ENCODE measurements around the gene VGF. TPM values are rescaled to one million over a fixed set of nuclear protein-coding genes. Genes with fewer than 3 reads are reported as not detected.
A peak's percentile ranks its signal among the peaks of the same experiment; 100 is the strongest.

The VGF gene
- polyA plus RNA-seq, 4 donors, result 0.32 to 0.49 TPM; not detected in 2

DNA sequence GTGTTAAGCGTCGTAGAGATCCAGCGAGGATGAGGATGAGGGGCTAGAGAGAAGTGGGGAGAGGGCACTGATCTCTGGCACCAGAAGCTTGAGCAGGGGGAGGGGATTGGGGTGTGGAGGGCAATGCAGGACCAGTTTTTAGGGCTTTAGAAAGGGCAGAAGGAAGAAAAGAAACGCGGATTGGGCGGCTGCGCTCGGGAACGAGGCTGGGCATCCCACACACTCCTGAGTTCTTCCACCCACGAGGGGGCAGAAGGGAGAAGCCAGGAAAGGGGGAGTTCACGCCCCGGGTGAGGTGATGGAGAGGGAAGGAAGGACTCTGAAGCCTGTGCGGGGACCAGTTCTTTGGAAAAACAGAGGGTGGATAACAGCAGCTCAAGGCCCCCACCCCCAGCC is 6.1 kb upstream of the VGF start:
- Histone ChIP-seq H3K4me1 (ENCODE audit: control insufficient read depth in 3 of 3, insufficient read depth in 2 of 3, low read depth in 1 of 3, low read length in 2 of 3) (peaks cover 0 to 26% (median 4%) of the 10 kb centered on the region in 3 donors), H3K4me3 (ENCODE audit: low read depth in 1 of 3, low read length in 3 of 3) (no peak overlapping the region), H3K9me3 (ENCODE audit: control insufficient read depth in 2 of 2, insufficient read depth in 1 of 2, low read depth in 1 of 2, low read length in 1 of 2) (peaks cover 0 to 2% of the 10 kb centered on the region in 2 donors), H3K36me3 (ENCODE audit: control insufficient read depth in 3 of 3, insufficient read depth in 2 of 3, low read depth in 1 of 3, low read length in 3 of 3) (no peaks in the 10 kb centered on the region), H3K27ac (ENCODE audit: low read depth in 1 of 3, low read length in 2 of 3) (no peak overlapping the region), H3K27me3 (ENCODE audit: control insufficient read depth in 3 of 3, insufficient read depth in 3 of 3, low read length in 3 of 3) (peaks cover 11 to 100% (median 69%) of the 10 kb centered on the region in 3 donors)
- FAIRE-seq (no peak), DNase-seq (no peak)
- whole genome bisulfite sequencing, 3 donors, result 0 to 4% (median 2%) methylated on average over 10 to 13 of the region's 13 CpGs

DNA sequence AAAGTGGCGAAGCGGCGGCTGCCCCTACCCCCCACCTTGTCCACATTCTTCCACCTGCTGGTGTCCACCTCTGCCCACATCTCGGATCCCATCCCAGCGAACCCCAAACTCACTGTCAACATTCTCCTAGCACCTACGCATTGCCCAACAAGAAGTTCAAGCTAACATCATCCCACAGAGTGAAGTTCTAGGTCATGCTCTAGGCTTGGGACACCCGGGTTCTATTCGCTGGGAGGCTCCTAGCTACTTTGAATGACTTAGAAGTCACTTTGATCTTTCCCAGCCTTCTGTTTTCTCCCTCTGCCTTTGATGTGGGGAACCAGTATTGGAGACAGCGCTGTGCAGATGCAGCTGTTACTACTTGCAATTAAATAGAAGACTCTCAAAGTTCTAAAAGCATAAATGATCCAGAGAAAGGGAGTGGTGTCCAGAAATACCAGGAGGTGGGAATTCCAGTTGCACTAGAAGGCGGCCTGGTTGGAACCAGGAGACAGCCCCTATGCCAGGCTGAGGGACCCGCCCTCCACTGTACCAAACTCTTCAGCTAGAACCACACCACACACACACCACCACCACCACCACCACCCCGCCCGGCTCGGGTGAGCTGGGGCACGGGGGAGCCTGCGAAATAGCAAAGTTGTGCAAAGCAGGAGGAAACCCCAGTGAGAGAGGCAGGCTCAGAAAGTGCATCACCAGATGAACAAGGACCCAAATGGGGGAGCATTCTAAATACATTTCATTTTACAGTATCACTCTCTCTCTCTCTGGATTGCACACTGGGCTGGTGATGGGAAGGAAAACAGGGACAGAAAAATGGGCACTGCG is 5.5 kb upstream of the VGF start:
- Histone ChIP-seq H3K27me3 (ENCODE audit: control insufficient read depth in 3 of 3, insufficient read depth in 3 of 3, low read length in 3 of 3) (peaks cover 11 to 100% (median 68%) of the 10 kb centered on the region in 3 donors), H3K4me3 (ENCODE audit: low read depth in 1 of 3, low read length in 3 of 3) (no peak overlapping the region), H3K9me3 (ENCODE audit: control insufficient read depth in 2 of 2, insufficient read depth in 1 of 2, low read depth in 1 of 2, low read length in 1 of 2) (peaks cover 0 to 2% of the 10 kb centered on the region in 2 donors), H3K27ac (ENCODE audit: low read depth in 1 of 3, low read length in 2 of 3) (no peak overlapping the region), H3K36me3 (ENCODE audit: control insufficient read depth in 3 of 3, insufficient read depth in 2 of 3, low read depth in 1 of 3, low read length in 3 of 3) (no peaks in the 10 kb centered on the region), H3K4me1 (ENCODE audit: control insufficient read depth in 3 of 3, insufficient read depth in 2 of 3, low read depth in 1 of 3, low read length in 2 of 3) (peaks cover 1 to 30% (median 6%) of the 10 kb centered on the region in 3 donors)
- no peak for DNase-seq
- no peak for FAIRE-seq
- WGBS, 3 donors, result 4% methylated on average over 17 of the region's 17 CpGs

DNA sequence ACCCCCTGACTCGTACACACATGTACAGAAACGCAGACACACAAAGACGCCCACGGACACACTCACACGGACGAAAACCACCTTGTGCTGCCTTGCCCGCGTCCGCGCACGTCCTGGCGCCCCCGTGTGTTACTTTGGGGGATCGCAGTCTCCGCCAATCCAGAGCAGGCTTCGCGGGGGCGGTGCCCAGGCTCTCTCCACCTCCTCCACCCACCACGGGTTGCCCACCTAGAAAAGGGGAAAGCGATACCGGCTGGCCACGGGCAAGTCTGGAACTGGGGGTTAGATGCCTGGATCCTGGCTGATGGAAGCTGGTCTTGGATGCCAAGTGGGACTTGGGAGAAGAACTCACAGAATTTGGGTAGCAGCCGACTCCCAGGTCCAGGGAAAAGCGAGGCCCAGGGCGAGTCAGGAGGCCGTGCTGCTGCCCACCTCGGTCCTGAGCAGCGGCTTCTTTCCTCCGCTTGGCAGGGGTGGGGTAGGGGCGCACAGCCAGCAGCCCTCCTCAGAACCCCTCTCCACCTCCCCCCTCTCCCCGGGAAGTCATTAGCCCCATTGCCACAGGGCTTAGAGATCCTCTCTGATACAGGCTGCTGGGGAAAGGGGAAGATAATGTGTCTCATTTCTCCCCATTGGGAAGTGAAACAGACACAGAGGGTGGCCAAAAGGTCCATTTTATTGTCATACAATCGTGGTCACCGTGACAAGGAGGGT is 4.6 kb upstream of the VGF start:
- peaks cover 2 to 36% (median 9%) of the 10 kb centered on the region in 3 donors for H3K4me1 ChIP-seq (ENCODE audit: control insufficient read depth in 3 of 3, insufficient read depth in 2 of 3, low read depth in 1 of 3, low read length in 2 of 3)
- H3K36me3 ChIP-seq (ENCODE audit: control insufficient read depth in 3 of 3, insufficient read depth in 2 of 3, low read depth in 1 of 3, low read length in 3 of 3), result no peaks in the 10 kb centered on the region
- H3K27ac ChIP-seq (ENCODE audit: low read depth in 1 of 3, low read length in 2 of 3), result no peak overlapping the region
- H3K4me3 ChIP-seq (ENCODE audit: low read depth in 1 of 3, low read length in 3 of 3), result no peak overlapping the region
- H3K27me3 ChIP-seq (ENCODE audit: control insufficient read depth in 3 of 3, insufficient read depth in 3 of 3, low read length in 3 of 3), result peaks cover 11 to 100% (median 64%) of the 10 kb centered on the region in 3 donors
- DNase-seq, result peak; percentile 56 to 81
- no peak for FAIRE-seq
- 0 to 3% (median 2%) methylated on average over 28 to 33 of the region's 33 CpGs for WGBS, 3 donors
- peaks cover 0 to 2% of the 10 kb centered on the region in 2 donors for H3K9me3 ChIP-seq (ENCODE audit: control insufficient read depth in 2 of 2, insufficient read depth in 1 of 2, low read depth in 1 of 2, low read length in 1 of 2)

DNA sequence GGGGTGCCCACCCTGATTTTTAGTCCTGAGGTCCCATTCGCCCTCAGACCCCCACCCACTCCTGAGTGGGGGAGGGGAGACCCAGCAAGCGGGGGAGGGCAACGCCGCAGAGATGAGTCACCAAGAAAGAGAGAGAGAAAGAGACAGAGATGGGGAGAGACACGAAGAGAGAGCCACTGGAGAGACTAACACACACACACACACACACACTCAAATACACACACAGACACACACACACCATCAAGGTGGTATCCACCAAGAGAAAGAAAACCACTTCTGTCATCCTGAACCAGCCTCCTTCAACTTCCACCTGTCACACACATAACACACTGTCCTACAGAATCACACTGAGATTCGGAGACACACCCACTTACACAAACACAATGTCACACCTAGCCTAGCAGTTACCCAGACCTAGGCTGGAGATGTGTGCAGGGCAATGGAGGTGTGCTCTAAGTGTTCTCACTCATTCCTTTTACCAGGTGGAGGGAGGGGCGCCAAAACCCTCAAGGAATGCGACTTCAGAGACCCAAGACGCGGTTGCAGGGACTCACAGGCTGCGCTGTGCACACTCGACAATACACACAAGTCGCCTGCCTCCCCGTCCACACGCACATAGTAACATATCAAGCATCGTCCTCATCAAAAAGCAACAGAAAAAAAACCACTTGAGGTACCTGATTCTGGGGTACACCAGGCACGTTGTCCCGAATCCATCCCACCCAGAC is 3.9 kb upstream of the VGF start:
- Histone ChIP-seq H3K27ac (ENCODE audit: low read depth in 1 of 3, low read length in 2 of 3) (no peak overlapping the region), H3K36me3 (ENCODE audit: control insufficient read depth in 3 of 3, insufficient read depth in 2 of 3, low read depth in 1 of 3, low read length in 3 of 3) (no peaks in the 10 kb centered on the region), H3K4me1 (ENCODE audit: control insufficient read depth in 3 of 3, insufficient read depth in 2 of 3, low read depth in 1 of 3, low read length in 2 of 3) (peaks cover 2 to 43% (median 13%) of the 10 kb centered on the region in 3 donors), H3K9me3 (ENCODE audit: control insufficient read depth in 2 of 2, insufficient read depth in 1 of 2, low read depth in 1 of 2, low read length in 1 of 2) (peaks cover 0 to 2% of the 10 kb centered on the region in 2 donors), H3K27me3 (ENCODE audit: control insufficient read depth in 3 of 3, insufficient read depth in 3 of 3, low read length in 3 of 3) (peaks cover 11 to 100% (median 67%) of the 10 kb centered on the region in 3 donors), H3K4me3 (ENCODE audit: low read depth in 1 of 3, low read length in 3 of 3) (no peak overlapping the region)
- 1 to 2% (median 1%) methylated on average over 17 to 18 of the region's 18 CpGs for WGBS, 3 donors
- FAIRE-seq (no peak), DNase-seq (no peak)

- WGBS, 3 donors, result 2 to 3% (median 3%) methylated on average over 6 of the region's 6 CpGs
- Histone ChIP-seq H3K27ac (ENCODE audit: low read depth in 1 of 3, low read length in 2 of 3) (no peak overlapping the region), H3K9me3 (ENCODE audit: control insufficient read depth in 2 of 2, insufficient read depth in 1 of 2, low read depth in 1 of 2, low read length in 1 of 2) (no peaks in the 10 kb centered on the region), H3K4me3 (ENCODE audit: low read depth in 1 of 3, low read length in 3 of 3) (no peak overlapping the region), H3K36me3 (ENCODE audit: control insufficient read depth in 3 of 3, insufficient read depth in 2 of 3, low read depth in 1 of 3, low read length in 3 of 3) (no peaks in the 10 kb centered on the region), H3K27me3 (ENCODE audit: control insufficient read depth in 3 of 3, insufficient read depth in 3 of 3, low read length in 3 of 3) (peaks cover 11 to 99% (median 67%) of the 10 kb centered on the region in 3 donors), H3K4me1 (ENCODE audit: control insufficient read depth in 3 of 3, insufficient read depth in 2 of 3, low read depth in 1 of 3, low read length in 2 of 3) (peaks cover 2 to 46% (median 14%) of the 10 kb centered on the region in 3 donors)
- FAIRE-seq (no peak), DNase-seq (no peak)
Observed at GRCh38 chr7:101168412-101169049, 3.2 kb upstream of the VGF start.

DNA sequence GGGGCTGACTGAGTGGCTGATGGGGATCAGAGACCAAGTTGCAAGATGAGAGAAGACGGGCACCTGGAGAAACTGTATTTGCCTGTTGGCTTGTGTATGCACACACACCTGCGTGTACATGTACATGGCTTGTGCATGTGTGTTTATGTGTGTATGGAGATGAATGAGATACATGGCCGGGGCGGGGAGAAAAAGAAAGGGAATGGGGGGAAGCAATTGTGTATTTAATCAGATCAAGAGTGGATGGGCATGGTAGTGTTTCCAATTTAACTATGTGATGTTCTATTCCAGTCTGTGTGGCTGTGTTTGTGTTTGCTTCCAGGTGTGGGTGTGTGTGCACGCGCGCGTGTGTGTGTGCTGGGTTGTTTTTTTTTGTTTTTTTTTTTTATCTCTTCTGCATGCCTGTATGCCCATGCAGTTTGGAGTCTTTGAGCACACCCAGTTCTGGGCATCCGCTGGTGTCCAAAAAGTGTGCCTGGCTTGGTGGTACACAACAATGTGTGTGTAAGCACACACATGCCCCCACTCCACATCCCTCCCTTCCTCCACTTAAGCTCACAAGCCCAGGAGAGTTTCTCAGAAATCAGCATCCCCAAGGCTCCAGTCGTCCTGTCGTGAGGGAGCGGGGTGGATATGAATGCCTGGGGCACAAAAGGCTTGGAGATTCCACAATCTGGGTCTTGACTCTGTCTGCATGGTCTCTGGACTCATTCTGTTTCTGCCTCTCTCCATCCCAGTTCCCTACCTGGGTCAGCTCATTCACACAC is 2.5 kb upstream of the VGF start:
- no peak overlapping the region for H3K4me3 ChIP-seq (ENCODE audit: low read depth in 1 of 3, low read length in 3 of 3)
- no peaks in the 10 kb centered on the region for H3K36me3 ChIP-seq (ENCODE audit: control insufficient read depth in 3 of 3, insufficient read depth in 2 of 3, low read depth in 1 of 3, low read length in 3 of 3)
- H3K4me1 ChIP-seq (ENCODE audit: control insufficient read depth in 3 of 3, insufficient read depth in 2 of 3, low read depth in 1 of 3, low read length in 2 of 3), result peaks cover 4 to 42% (median 14%) of the 10 kb centered on the region in 3 donors
- WGBS, 3 donors, result 5 to 9% (median 7%) methylated on average over 12 of the region's 12 CpGs
- FAIRE-seq (no peak), DNase-seq (no peak)
- H3K27me3 ChIP-seq (ENCODE audit: control insufficient read depth in 3 of 3, insufficient read depth in 3 of 3, low read length in 3 of 3), result peaks cover 11 to 96% (median 61%) of the 10 kb centered on the region in 3 donors
- no peaks in the 10 kb centered on the region for H3K9me3 ChIP-seq (ENCODE audit: control insufficient read depth in 2 of 2, insufficient read depth in 1 of 2, low read depth in 1 of 2, low read length in 1 of 2)
- no peak overlapping the region for H3K27ac ChIP-seq (ENCODE audit: low read depth in 1 of 3, low read length in 2 of 3)

GRCh38 chr7:101166909-101167644 is 1.7 kb upstream of the VGF start:
- Histone ChIP-seq H3K4me3 (ENCODE audit: low read depth in 1 of 3, low read length in 3 of 3) (no peak overlapping the region), H3K36me3 (ENCODE audit: control insufficient read depth in 3 of 3, insufficient read depth in 2 of 3, low read depth in 1 of 3, low read length in 3 of 3) (peaks cover 0 to 3% (median 0%) of the 10 kb centered on the region in 3 donors), H3K4me1 (ENCODE audit: control insufficient read depth in 3 of 3, insufficient read depth in 2 of 3, low read depth in 1 of 3, low read length in 2 of 3) (peaks cover 8 to 44% (median 18%) of the 10 kb centered on the region in 3 donors), H3K27me3 (ENCODE audit: control insufficient read depth in 3 of 3, insufficient read depth in 3 of 3, low read length in 3 of 3) (peaks cover 8 to 94% (median 57%) of the 10 kb centered on the region in 3 donors), H3K9me3 (ENCODE audit: control insufficient read depth in 2 of 2, insufficient read depth in 1 of 2, low read depth in 1 of 2, low read length in 1 of 2) (no peaks in the 10 kb centered on the region), H3K27ac (ENCODE audit: low read depth in 1 of 3, low read length in 2 of 3) (no peak overlapping the region)
- WGBS, 3 donors, result 0 to 2% (median 1%) methylated on average over 18 to 19 of the region's 19 CpGs
- FAIRE-seq (no peak), DNase-seq (no peak)
